HL-60 (cell line): Measurements from ENCODE around the gene SRPK2.

ENCODE experiments used
- DNase-seq, 2 experiments: peaks; one replicate each; pipeline ENCODE4 v3.0.0-alpha.2; 2010 to 2020; ENCODE audit warnings: low read depth in 1 of 2, low spot score in 1 of 2
- H3K27ac ChIP-seq: fragments of 250-450 bp; sonication (Bioruptor Pico); replicated peaks from 2 replicates; pipeline ENCODE4 v1.5.1; 2020; ENCODE audit warnings: mild to moderate bottlenecking, moderate library complexity
- H3K27me3 ChIP-seq: fragments of 250-450 bp; sonication (Bioruptor Pico); 2 replicates; pipeline ENCODE4 v1.5.1; 2021; ENCODE audit warnings: mild to moderate bottlenecking, moderate library complexity; ENCODE audit not compliant: insufficient read depth, poor library complexity, severe bottlenecking
- H3K4me3 ChIP-seq: replicated peaks from 2 replicates; pipeline ENCODE4 v1.5.1; 2011; ENCODE audit warnings: mild to moderate bottlenecking, control low read depth, low read length; ENCODE audit not compliant: insufficient read depth
- GABPA ChIP-seq: IDR thresholded peaks from 2 replicates; pipeline ENCODE4 v1.6.1; 2012; ENCODE audit warnings: low read depth
- POLR2AphosphoS5 ChIP-seq: IDR thresholded peaks from 2 replicates; pipeline ENCODE4 v1.6.1; 2012; ENCODE audit warnings: low read depth
- REST ChIP-seq: IDR thresholded peaks from 2 replicates; pipeline ENCODE4 v1.6.1; 2012; ENCODE audit warnings: low read depth; ENCODE audit not compliant: insufficient replicate concordance
- SPI1 ChIP-seq: IDR thresholded peaks from 2 replicates; pipeline ENCODE4 v1.6.1; 2012; ENCODE audit warnings: low read depth, mild to moderate bottlenecking, borderline replicate concordance
- TF ChIP-seq, protein P1 (sequence below): IDR thresholded peaks from one replicate; pipeline ENCODE4 v1.5.1; 2011; ENCODE audit warnings: low read length, control low read depth, inconsistent platforms; ENCODE audit not compliant: insufficient read depth

SRPK2 gene

GRCh38 chr7:105187302-105188169, 201.2 kb downstream of the SRPK2 start:
- DNase-seq: no peak

GRCh38 chr7:105185290-105186010, 203.3 kb downstream of the SRPK2 start:
- TF ChIP-seq, protein P1, sequence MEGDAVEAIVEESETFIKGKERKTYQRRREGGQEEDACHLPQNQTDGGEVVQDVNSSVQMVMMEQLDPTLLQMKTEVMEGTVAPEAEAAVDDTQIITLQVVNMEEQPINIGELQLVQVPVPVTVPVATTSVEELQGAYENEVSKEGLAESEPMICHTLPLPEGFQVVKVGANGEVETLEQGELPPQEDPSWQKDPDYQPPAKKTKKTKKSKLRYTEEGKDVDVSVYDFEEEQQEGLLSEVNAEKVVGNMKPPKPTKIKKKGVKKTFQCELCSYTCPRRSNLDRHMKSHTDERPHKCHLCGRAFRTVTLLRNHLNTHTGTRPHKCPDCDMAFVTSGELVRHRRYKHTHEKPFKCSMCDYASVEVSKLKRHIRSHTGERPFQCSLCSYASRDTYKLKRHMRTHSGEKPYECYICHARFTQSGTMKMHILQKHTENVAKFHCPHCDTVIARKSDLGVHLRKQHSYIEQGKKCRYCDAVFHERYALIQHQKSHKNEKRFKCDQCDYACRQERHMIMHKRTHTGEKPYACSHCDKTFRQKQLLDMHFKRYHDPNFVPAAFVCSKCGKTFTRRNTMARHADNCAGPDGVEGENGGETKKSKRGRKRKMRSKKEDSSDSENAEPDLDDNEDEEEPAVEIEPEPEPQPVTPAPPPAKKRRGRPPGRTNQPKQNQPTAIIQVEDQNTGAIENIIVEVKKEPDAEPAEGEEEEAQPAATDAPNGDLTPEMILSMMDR: no peak
- TF ChIP-seq REST: no peak
- no peak for TF ChIP-seq SPI1
- no peak for TF ChIP-seq GABPA
- no peak for TF ChIP-seq POLR2AphosphoS5
- no peak for DNase-seq
- Histone ChIP-seq H3K27me3 (no peaks in the 10 kb centered on the region), H3K27ac (no peak overlapping the region), H3K4me3 (no peak overlapping the region)

More at GRCh38 chr7:105187302-105188169, 201.2 kb downstream of the SRPK2 start:
- no peak overlapping the region for H3K4me3 ChIP-seq
- H3K27ac ChIP-seq: no peak overlapping the region
- no peak for TF ChIP-seq SPI1
- no peaks in the 10 kb centered on the region for H3K27me3 ChIP-seq

DNA sequence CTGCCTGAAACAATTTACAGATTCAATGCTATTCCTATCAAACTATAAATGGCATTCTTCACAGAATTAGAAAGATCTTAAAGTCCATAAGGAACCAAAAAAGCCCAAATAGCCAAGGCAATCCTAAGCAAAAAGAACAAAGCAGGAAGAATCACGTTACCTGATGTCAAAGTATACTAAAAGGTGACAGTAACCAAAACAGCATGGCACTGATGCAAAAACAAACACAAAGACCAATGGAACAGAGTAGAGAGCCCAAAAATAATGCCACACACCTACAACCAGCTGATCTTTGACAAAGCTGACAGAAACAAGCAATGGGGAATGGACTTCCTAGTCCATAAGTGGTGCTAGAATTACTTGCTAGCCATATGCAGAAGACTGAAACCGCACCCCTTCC, 208.7 kb downstream of the SRPK2 start:
- no peak for DNase-seq
- Histone ChIP-seq H3K27me3 (no peaks in the 10 kb centered on the region), H3K4me3 (no peak overlapping the region), H3K27ac (no peak overlapping the region)
- no peak for TF ChIP-seq SPI1
- TF ChIP-seq GABPA: no peak

DNA sequence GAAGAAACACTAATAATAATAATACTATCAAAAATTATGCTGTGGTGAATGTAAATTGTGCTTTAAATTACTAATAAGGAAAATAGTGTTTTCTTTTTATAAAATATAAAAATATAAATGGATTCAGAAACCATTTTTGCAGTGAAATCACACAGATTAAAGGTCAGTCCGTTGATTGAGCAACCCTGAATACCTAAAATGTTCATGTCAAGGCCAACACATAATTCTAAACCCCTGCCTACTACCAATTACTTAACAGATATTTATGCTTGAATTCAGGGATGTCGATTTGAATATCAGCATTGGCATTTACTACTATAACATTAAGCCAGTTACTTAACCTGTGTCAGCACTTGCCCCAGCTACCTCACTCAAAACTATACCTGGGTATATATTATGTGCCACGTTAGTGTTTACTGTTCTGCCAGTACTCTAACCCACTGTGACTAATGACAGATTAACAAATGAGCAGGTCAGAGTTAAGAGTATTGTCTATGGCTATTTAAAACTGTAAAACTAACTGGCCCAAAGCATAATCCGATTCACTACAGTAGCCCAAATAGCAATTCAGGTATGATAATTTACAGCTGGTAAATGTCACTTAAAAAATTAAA, 209.7 kb downstream of the SRPK2 start:
- Histone ChIP-seq H3K27ac (no peak overlapping the region), H3K4me3 (no peak overlapping the region), H3K27me3 (no peaks in the 10 kb centered on the region)
- no peak for DNase-seq
- TF ChIP-seq GABPA: no peak
- TF ChIP-seq POLR2AphosphoS5: no peak
- TF ChIP-seq, protein P1: no peak
- TF ChIP-seq REST: no peak
- no peak for TF ChIP-seq SPI1
